D341Med (cell line): ENCODE results near the gene EFEMP2.

Source experiments
- DNase-seq: peaks from one replicate; pipeline ENCODE4 v3.0.0; 2012; ENCODE audit warnings: low spot score

Gene EFEMP2

DNA sequence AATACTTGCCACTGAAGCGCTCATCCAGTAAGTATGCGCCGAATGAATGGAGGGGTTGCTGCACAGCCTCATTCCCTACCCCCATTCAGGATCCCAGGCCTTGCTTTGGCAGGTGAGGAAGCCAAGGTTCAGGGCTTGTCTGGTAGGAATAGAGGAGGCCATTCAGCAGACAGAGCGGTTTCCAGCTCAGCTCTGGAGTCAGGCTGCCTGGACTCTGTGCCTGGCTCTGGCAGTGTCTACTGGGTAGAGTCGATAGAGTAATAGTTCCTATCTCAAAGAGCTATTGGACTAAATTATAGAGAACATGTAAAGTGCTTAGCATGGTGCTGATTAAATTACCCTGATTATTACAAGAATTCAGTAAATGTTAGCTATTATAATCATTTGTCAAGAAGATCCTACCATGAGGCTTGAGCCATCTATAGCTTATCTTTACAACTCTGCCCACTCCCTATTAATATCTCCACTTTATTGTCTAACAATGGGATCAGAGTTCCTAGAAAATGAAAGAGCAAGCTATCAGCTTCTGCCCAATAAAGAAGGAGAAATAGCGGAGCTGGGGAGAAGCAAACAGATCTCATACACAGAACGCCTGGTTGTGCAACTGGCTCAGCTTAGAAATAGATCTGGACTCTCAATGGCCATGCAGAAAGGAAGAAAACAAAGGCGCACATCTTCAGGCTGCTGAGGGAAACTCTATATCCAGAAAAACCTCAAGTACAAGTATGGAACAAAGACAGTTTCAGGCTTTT lies 45.4 kb downstream of the EFEMP2 start:
- no peak for DNase-seq

DNA sequence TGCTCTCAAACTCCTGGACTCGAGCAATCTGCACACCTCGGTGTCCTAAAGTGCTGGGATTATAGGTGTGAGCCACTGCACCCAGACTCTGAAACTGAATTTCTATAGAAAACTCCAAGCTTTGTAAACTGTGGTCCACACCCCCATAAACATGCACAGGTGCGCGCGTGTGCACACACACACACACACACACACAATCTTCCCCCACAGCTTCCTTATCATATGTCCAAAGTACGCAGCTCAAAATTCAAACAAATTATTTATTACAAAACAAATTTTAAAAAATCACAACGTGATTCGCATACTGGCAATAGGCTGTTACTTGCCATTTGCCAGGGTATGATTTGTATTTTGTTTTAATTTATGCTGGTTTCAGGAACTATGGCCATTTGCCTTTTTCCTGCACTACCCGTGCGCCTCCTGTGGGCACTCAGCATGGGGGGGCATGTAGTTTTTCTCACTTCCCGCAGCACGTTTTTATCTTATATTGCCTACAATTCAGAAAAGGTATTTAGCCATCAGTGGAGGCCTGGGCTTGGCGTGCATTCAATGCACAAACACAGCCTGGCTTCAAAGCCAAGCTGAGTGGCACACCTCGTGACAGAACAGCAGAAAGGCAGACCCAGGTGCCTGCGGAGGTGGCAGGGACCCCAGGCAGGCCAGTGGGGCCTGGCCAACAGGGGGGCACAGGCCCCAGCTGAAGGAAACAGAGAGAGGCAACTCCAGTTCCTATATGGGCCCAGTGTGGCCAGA lies 49.6 kb downstream of the EFEMP2 start:
- no peak for DNase-seq

DNA sequence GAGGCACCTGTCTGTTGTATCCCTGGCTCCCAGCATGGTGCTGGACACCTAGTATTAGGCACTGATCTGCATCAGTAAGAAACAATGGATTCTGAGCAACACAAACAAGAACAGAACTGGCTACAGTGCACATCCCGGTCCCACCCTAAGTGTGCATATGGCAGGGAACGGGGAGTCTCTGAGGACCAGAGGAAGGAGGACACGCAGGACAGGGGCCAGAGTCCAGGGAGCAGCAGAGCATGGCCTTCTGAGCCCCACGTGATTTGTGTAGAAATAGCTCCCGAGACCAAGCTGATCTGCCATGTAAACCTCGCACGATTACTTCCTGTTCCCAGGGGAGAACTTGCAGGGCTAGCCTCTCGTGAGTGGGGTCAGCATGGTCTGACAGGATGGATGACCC lies 51.5 kb downstream of the EFEMP2 start:
- no peak for DNase-seq

DNA sequence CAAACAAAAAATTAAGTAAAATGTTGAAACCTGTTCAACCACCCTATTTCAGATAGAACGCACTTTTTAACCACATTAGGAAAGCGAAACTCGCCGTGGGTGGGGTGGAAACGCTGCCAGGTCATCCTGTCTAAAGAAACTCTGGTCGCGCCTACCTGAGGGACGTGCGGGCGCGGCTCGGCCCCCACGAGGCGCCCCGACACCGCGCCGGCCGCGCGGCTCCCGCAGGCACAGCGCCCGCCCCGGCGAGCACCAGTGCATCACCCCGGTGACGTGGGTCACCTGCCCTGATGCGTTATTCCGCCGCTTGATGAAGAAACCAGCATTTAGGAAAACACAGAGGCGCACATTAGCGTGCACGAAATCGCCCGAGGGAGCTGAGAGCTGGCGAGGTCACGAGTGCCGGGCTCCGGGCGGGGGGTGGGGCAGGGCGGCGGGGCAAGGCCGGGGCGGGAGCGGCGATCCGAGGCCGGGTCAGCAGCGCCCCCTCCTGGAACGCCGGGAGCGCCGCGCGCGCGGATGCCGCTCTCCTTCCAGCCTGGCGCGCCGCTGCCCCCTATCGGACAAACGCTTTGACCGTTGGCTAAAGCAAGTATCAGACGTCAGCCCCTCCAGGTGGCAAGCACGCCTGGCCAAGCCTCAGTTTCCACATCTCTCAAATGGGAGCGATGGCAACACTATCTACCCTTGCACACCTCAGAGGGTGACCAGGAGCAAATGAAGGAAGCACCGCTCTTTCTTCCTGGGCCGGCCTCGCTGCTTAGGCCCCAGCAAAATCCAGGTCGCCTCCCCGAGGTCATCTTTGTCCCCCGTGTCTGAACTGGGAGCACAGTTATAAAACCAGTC lies 54.5 kb downstream of the EFEMP2 start:
- DNase-seq: peak; percentile 98

DNA sequence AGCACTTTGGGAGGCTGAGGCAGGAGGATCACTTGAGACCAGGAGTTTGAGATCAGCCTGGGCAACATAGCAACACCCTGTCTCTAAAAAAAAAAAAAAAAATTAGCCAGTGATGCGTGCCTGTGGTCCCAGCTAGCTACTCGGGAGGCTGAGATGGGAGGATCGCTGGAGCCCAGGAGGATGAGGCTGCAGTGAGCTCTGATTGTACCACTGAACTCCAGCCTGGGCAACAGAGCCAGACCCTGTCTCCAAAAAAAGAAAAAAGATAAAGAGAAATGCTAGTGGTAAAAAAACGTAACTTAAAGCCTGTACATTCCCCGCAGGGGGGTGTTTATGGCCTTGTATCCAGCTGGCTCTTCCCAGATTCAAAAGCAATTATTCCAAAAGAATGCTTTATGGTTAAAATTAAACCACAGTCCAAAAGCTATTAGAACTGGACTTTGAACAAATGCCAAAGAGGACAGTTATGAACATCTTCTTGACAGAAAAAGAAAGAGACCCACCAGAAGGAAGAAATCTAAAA lies 55.2 kb downstream of the EFEMP2 start:
- DNase-seq: no peak

DNA sequence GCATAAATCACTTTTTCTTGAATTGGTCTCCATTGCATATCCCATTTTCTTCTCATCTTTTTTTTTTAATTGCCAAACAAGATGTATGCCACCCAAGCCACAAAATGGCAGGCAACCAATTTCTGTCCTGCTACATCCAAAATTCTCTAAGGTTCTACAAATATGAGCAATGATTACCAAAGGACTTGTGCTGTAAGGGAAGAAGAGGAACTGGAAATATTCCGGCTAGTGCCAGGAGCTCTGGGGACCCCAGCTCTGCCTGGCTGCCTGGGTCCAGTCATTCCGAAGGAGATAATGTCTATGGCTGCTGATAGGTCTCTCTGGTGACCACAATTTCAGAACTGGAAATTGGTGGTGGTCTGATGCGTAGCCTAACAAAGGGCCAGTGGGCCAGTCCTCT lies 55.9 kb downstream of the EFEMP2 start:
- DNase-seq: no peak
